ENCODE measurements around the gene SLC9A3.

DNA sequence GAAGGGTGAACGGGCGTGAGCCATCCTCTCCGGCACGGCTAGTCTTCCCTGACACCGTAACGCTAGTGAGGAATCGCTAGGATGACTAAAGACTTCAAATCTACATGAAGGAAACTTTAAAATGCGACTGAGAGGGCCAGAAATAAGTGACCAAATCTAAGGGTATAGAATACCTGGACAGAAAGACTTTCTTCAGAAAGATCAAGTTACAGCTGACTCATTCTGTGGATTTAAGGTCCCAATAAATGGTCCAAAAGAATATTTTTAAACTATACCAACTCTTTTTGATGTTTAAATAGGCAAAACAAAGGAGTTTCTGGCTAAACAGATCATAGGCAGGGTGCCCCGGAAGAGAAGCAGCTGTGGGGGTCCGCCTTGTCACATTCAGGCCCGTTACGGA, 49.0 kb upstream of the SLC9A3 start:
- TF ChIP-seq, protein P1, sequence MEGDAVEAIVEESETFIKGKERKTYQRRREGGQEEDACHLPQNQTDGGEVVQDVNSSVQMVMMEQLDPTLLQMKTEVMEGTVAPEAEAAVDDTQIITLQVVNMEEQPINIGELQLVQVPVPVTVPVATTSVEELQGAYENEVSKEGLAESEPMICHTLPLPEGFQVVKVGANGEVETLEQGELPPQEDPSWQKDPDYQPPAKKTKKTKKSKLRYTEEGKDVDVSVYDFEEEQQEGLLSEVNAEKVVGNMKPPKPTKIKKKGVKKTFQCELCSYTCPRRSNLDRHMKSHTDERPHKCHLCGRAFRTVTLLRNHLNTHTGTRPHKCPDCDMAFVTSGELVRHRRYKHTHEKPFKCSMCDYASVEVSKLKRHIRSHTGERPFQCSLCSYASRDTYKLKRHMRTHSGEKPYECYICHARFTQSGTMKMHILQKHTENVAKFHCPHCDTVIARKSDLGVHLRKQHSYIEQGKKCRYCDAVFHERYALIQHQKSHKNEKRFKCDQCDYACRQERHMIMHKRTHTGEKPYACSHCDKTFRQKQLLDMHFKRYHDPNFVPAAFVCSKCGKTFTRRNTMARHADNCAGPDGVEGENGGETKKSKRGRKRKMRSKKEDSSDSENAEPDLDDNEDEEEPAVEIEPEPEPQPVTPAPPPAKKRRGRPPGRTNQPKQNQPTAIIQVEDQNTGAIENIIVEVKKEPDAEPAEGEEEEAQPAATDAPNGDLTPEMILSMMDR (IDR thresholded peaks at IDR 0.05): no peak
- no peak for TF ChIP-seq POLR2A (IDR thresholded peaks at IDR 0.05)

Data from esophagus squamous epithelium (tissue), 4 donors.